GM21515 (cell line): ENCODE data around the gene CEMIP.
"Not testable (repeated sequence)": the region's sequence is repeated elsewhere in the genome, so short reads cannot be mapped to it uniquely, and the experiment has no call there.

Experiments
- ATAC-seq: cut with Tn5 transposase; IDR thresholded peaks from one replicate; pipeline ENCODE4 v1.9.1; 2021; ENCODE audit not compliant: unreplicated experiment

CEMIP gene

GRCh38 chr15:80760960-80761359, 18.2 kb upstream of the CEMIP start:
- ATAC-seq, result no peak

GRCh38 chr15:80761754-80762153, 17.4 kb upstream of the CEMIP start:
- ATAC-seq, result no peak

- not testable (repeated sequence) for ATAC-seq
These were observed 15.9 kb upstream of the CEMIP start for GRCh38 chr15:80763235-80763634.

GRCh38 chr15:80764535-80764934, 14.6 kb upstream of the CEMIP start:
- ATAC-seq, result no peak

GRCh38 chr15:80766275-80766674, 12.9 kb upstream of the CEMIP start:
- ATAC-seq, result no peak

GRCh38 chr15:80768158-80768557, 11.0 kb upstream of the CEMIP start:
- no peak for ATAC-seq

GRCh38 chr15:80769153-80769828, 9.9 kb upstream of the CEMIP start:
- ATAC-seq, result no peak

GRCh38 chr15:80769829-80770705, 9.1 kb upstream of the CEMIP start:
- no peak for ATAC-seq

- ATAC-seq, result no peak
These were observed 6.0 kb upstream of the CEMIP start for GRCh38 chr15:80773122-80773551.

- no peak for ATAC-seq
These were observed 5.3 kb upstream of the CEMIP start for GRCh38 chr15:80773792-80774352.

GRCh38 chr15:80774486-80774885, 4.7 kb upstream of the CEMIP start:
- no peak for ATAC-seq

- no peak for ATAC-seq
These were observed 3.8 kb upstream of the CEMIP start for GRCh38 chr15:80775338-80775737.

- ATAC-seq, result no peak
These were observed 2.6 kb upstream of the CEMIP start for GRCh38 chr15:80776420-80777045.

- no peak for ATAC-seq
These were observed 2.0 kb upstream of the CEMIP start for GRCh38 chr15:80777137-80777536.

GRCh38 chr15:80777826-80778620, 1.1 kb upstream of the CEMIP start:
- ATAC-seq, result no peak

- ATAC-seq, result no peak
These were observed 578 bp upstream of the CEMIP start for GRCh38 chr15:80778621-80778963.

- no peak for ATAC-seq
These were observed 667 bp downstream of the CEMIP start for GRCh38 chr15:80779658-80780415.

GRCh38 chr15:80780416-80781221, 1.4 kb downstream of the CEMIP start:
- ATAC-seq, result no peak

- ATAC-seq, result no peak
These were observed 4.1 kb downstream of the CEMIP start for GRCh38 chr15:80783260-80783659.
